H1 (cell line): ENCODE data around the gene TMEM204. TPM values are rescaled to one million over a fixed set of nuclear protein-coding genes. Genes with fewer than 3 reads are reported as not detected.

Experiments
- PHF8 ChIP-seq: fragments of 200-600 bp; sonication (generic); conservative IDR thresholded peaks from 2 replicates; pipeline ENCODE4 v1.7.1; 2012; ENCODE audit warnings: low read depth, mild to moderate bottlenecking, inconsistent platforms, low read length, moderate library complexity
- polyA plus RNA-seq, 7 experiments: library from polyadenylated mRNA; depleted of rRNA in 3 of 7; stranded (reverse) in 5 of 7; unstranded in 2 of 7; fragments of >200 nt in 5 of 7; fragments of 200-250 nt in 2 of 7; gene quantifications; 1 replicate in 5 of 7; 2 replicates in 1 of 7; 4 replicates in 1 of 7; pipeline versions ENCODE4 v1.2.1 to v1.2.3, GENCODE V29; 2011 to 2013; ENCODE audit warnings: missing spikeins in 2 of 7, mixed read lengths in 2 of 7
- total RNA-seq: library from RNA; stranded (reverse); fragmentation: NEBNext Ultra II Directional; extraction: Animal tissue kit (Norgen Biotek cat#: 25700); gene quantifications from 2 replicates; pipeline ENCODE4 v1.2.1, GENCODE V29; 2021
- TF ChIP-seq, protein P1 (sequence below): IDR thresholded peaks from 2 replicates; pipeline ENCODE4 v1.6.1; 2012; ENCODE audit warnings: low read length, inconsistent platforms

TMEM204 gene
- total and polyA plus RNA-seq, 2 of the 8 experiments (the other 6 are each of a cell fraction or from before 2014, with no cell fraction given): not detected

DNA sequence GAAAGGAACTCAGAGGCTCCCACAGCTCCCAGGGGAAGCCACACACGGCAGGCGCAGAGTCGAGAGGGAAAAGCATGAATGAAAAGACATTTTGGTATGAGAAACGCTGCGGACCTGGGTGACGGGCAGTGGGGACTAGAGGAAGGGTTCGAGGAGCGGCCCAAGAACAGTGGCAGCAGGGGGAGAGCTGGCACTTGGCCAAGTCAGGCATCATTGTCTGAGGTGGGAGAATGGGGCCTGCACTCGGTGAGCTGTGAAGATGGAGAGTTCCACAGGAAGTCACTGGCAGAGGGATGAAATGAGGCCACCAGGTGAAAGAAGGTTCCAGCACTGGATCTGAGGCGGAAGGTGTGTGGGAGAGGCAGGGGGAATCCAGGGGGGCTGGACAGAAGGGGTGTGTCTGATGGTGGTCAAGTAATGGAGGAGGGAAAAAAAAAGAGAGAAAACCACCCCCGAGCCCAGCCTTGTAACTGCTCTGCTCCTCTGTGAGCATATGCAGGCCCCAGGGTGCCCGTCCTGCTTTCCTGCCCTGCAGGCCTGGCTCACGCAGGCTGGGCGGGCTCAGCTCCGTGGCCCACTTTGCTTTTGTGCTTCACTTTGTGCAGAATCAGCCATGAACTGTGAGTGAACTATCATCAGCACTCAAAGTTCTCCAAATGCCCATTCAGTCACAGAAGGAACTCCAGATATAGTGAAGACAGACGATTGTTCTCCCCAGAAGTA, 31.8 kb downstream of the TMEM204 start (continued):
- TF ChIP-seq, protein P1, sequence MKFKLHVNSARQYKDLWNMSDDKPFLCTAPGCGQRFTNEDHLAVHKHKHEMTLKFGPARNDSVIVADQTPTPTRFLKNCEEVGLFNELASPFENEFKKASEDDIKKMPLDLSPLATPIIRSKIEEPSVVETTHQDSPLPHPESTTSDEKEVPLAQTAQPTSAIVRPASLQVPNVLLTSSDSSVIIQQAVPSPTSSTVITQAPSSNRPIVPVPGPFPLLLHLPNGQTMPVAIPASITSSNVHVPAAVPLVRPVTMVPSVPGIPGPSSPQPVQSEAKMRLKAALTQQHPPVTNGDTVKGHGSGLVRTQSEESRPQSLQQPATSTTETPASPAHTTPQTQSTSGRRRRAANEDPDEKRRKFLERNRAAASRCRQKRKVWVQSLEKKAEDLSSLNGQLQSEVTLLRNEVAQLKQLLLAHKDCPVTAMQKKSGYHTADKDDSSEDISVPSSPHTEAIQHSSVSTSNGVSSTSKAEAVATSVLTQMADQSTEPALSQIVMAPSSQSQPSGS: no peak
- no peak for TF ChIP-seq PHF8
- TF ChIP-seq, all 59 proteins: peak for 0
